Fibroblast of skin of right biceps (primary cell): Measurements from ENCODE around the gene CENPVL3.
A peak's percentile ranks its signal among the peaks of the same experiment; 100 is the strongest.
"Not testable (repeated sequence)": the region's sequence is repeated elsewhere in the genome, so short reads cannot be mapped to it uniquely, and the experiment has no call there.

Experiments
- DNase-seq: peaks from one replicate; pipeline ENCODE4 v3.0.0-alpha.2; 2013

The CENPVL3 gene

GRCh38 chrX:51618241-51619155, at the start of gene CENPVL3:
TSS of gene CENPVL3 (minus strand) at chrX:51618912. CDS start at chrX:51618873, 39 bp downstream.
- not testable (repeated sequence) for DNase-seq

DNA sequence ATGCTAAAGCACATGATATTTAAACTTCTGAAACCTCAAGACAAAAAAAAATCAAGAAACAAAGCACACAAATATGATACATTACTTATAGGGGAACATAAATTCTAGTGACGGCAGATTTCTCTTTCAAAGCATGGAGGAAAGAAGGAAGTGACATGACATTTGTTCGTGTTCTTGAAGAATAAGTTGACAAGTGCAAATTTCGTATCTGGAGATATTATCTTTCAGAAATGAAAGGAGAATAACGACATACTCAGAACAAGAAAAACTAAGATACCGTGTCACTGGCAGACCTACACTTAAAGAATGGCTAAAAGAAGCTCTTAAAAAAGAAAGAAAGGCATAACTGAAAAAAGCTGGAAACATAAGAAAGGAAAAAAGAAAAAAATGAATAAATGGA, 47.3 kb upstream of the CENPVL3 start:
- DNase-seq = no peak

DNA sequence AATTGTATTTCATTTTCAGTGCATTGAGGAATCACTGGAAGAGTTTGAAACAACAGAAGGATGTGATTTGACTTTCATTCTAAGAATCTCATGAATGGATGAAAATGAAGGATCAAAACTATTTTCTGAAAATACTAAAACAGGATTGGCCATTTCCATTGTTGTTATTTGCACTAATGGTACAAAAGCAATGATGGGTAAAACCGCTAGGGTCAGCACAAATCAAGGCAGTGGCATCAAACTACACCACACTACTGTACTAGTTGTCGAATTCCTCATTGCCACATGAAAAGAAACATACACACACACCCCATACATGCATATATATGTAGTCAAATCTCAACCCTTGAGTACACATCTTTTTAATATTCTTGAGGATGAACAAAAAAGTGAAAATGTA, 24.7 kb upstream of the CENPVL3 start:
- no peak for DNase-seq

GRCh38 chrX:51641421-51642021, 22.8 kb upstream of the CENPVL3 start:
- DNase-seq = peak; percentile 44

DNA sequence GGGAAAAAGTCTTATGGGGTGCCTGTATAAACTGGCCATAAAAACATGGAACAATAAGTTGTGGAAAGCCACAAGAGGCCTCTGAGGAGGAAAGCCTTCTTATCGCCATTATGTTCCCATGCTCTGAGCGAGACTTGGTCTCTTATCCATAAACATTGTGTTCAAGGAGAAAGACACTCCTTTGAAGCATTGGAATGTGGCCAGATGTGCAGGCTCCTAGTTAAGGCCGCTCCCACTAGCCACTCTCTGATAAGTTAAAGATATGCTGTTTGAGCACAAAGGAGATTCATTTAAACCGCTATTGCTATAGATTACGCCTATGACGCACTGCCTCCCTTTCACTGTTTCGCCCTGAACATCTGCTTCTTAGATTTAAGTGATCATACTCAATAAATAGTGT, 17.8 kb upstream of the CENPVL3 start:
- not testable (repeated sequence) for DNase-seq

DNA sequence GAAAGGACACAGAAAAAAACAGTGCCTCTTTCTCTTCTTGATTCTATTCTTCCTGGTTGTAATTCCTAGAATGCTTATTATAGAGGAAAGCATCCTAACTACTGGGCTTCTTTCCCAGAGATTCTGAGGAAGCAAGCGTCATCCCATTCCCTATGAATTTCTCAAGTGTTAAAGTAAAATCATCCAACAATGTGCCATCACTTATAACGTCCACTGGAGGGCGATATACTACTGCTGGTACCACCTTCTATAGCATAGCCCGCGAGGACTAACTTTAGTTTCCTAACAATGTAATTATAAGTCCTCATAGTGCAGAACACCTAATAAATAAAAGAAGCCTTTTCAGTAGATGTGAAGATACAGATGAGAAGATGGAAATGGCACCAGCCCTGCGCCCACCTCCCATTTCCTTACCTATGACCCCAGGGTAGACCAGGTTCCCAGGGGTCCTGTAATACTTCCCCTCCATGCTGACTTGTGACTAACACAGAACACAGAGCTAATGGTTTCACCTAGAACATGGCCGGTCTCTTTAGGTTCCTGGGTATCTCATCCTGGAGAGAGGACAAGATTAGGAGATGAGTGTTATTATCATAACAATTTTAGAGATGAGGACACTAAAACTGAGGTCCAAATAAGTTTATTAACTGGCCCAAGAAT, 4.2 kb downstream of the CENPVL3 start:
- peak; percentile 47 for DNase-seq

- peak; percentile 44 for DNase-seq
These were observed 9.9 kb downstream of the CENPVL3 start for GRCh38 chrX:51608766-51609165.

DNA sequence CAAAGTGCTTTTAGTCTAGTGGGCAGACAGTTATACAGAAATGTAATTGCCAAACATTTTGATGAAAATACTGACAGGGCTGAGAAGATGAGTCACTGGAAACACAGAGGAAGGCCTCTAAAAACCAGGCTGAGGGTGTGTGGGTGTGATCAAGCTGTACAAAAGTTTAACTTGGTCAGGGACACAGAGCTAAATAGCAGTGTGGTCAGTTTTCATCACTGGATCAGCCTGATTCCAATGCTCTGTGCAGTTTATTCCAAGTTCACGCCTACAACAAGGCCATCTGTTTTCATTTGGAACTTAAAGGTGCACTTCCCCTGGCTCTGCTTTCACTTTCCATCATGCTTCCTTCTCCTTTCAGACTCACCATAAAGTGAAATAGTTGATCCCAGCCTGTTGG, 10.6 kb downstream of the CENPVL3 start:
- peak; percentile 10 for DNase-seq

GRCh38 chrX:51606446-51606845, 12.3 kb downstream of the CENPVL3 start:
- no peak for DNase-seq

DNA sequence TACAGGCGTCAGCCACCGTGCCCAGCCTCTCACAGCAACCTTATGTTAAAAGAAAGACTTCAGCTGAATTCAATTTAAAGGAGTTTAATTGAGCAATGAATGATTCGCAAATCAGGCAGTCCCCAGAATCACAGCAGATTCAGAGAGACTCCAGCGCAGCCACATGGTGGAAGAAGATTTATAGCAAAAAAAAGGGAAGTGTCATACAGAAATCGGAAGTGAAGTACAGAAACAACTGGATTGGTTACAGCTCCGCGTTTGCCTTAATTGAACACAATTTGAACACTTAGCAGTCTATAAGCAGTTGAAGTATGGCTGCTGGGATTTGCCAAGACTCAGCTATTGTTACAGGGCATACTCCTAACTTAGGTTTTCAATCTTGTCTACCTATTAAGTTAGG, 19.8 kb downstream of the CENPVL3 start:
- no peak for DNase-seq

- no peak for DNase-seq
These were observed 46.8 kb downstream of the CENPVL3 start for GRCh38 chrX:51571874-51572273.

DNA sequence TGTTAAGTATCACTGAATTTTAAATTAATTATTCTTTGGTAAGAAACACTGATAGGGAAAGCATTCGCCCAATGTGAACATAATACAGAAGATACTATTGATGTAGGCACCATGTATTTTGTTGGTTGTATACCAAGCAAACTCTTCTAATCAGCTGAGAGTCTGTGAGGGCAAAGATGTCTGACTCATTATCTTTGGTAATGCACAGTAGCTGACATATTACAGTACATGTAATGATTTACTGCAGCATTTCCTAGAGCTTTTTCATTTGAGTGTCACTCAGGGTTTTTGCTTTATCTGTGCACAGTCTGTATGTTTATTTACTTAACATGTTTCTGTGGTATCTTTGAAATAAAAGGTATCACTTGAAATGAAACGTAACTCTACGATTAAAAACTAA, 49.2 kb downstream of the CENPVL3 start:
- no peak for DNase-seq

GRCh38 chrX:51568586-51568985, 50.1 kb downstream of the CENPVL3 start:
- peak; percentile 55 for DNase-seq
